Epithelial cell of proximal tubule (primary cell): ENCODE data around the gene MAP3K8. TPM values are rescaled to one million over a fixed set of nuclear protein-coding genes. Genes with fewer than 3 reads are reported as not detected.

ENCODE experiments used
- DNase-seq: peaks from one replicate; pipeline ENCODE4 v3.0.0-alpha.2; 2011; ENCODE audit warnings: low read depth
- H3K4me3 ChIP-seq: 2 replicates; pipeline ENCODE4 v1.5.1; 2011; ENCODE audit warnings: low read depth, mild to moderate bottlenecking, low read length
- total RNA-seq: library from RNA; depleted of rRNA; stranded (reverse); fragments of >200 nt; gene quantifications from 2 replicates; pipeline ENCODE4 v1.2.3, GENCODE V29; 2015
- TF ChIP-seq, protein P1 (sequence below): conservative IDR thresholded peaks from 2 replicates; pipeline ENCODE4 v1.5.1; 2012; ENCODE audit warnings: low read depth, mild to moderate bottlenecking, low read length

The MAP3K8 gene
- total RNA-seq, 1 donor from 2014 or later: 4.2 TPM

DNA sequence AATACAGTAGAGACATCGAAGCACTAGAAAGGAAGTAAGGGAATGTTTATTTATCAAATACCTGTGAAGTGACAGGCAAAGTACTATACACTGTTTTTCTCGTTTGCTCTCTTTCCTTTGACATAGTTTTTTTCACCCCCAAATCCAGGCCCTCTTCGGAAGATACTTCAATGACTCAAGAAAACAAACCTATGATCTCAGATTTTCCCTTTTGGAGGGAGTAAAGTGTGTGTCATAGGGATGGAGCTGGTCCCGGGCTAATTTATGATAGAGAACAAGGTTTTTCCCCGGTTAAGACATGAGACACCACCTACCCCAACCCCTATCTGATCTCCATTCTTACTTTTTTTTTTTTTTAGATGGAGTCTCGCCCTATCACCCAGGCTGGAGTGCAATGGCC, 61.7 kb downstream of the MAP3K8 start:
- H3K4me3 ChIP-seq: no peak overlapping the region
- TF ChIP-seq, protein P1, sequence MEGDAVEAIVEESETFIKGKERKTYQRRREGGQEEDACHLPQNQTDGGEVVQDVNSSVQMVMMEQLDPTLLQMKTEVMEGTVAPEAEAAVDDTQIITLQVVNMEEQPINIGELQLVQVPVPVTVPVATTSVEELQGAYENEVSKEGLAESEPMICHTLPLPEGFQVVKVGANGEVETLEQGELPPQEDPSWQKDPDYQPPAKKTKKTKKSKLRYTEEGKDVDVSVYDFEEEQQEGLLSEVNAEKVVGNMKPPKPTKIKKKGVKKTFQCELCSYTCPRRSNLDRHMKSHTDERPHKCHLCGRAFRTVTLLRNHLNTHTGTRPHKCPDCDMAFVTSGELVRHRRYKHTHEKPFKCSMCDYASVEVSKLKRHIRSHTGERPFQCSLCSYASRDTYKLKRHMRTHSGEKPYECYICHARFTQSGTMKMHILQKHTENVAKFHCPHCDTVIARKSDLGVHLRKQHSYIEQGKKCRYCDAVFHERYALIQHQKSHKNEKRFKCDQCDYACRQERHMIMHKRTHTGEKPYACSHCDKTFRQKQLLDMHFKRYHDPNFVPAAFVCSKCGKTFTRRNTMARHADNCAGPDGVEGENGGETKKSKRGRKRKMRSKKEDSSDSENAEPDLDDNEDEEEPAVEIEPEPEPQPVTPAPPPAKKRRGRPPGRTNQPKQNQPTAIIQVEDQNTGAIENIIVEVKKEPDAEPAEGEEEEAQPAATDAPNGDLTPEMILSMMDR: no peak
- DNase-seq: no peak

DNA sequence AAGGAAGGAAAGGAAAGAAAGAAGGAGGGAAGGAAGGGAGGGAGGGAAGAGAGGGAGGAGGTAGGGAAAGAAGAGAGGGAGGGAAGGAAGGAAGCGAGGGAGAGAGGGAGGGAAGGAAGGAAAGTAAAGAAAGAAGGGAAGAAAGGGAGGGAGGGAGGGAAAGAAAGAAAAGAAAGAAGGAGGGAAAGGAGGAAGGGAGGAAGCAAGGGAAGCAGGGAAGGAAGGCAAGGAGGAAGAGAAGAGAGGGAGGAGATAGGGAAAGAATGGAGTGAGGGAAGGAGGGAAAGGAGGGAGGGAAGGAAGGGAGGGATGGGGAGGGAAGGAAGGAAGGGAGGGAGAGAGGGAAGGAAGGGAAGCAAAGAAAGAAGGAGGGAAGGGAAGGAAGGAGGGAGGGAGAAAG, 65.8 kb downstream of the MAP3K8 start:
- no peak for DNase-seq

DNA sequence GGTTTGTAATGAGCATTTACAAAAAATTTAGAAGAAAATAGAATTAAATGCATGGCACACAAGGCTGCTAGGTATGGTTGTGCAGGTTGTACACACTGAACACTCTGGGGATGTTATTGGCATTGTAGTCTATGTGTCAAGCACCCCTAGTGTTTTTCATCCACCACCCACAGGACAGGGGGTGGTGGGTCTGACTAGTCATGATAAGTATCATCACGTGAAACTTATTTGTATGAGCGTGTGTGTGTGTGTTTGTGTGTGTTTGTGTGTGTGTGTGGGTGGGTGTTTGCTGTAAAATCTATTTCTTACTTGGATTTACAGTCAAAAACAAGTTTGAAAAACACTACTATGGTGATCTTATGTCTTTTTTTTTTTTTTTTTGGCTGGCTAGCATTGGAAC, 66.5 kb downstream of the MAP3K8 start:
- no peak overlapping the region for H3K4me3 ChIP-seq
- TF ChIP-seq, protein P1: no peak
- no peak for DNase-seq

More for the DNA sequence above, 65.8 kb downstream of the MAP3K8 start:
- no peak overlapping the region for H3K4me3 ChIP-seq
- TF ChIP-seq, protein P1: no peak

DNA sequence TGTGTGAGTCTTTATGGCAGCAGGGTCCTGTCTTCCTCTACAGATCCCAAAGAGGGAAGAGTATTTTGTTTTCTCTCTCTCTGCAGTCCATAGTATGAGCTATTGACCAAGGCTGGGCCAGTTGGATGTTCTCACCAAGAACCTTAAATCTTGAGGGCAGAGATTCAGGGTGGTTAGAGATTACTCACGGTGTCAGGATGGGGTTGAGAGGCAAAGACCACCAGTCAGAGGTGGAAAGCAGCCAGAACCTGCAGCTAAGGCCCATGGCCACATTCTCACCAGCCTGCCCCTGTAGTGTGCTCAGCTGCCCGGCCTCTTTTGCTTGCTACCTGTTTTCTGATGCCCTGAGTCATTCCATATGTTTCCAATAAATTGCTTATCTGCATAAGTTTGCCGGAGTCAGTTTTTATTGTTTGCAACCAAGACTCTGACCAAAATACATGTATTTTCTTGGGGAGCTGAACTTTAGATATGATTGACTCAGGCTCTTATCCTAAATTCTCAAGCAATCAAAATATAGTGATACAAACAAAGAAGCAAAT, 67.0 kb downstream of the MAP3K8 start:
- TF ChIP-seq, protein P1: no peak
- DNase-seq: no peak
- no peak overlapping the region for H3K4me3 ChIP-seq

DNA sequence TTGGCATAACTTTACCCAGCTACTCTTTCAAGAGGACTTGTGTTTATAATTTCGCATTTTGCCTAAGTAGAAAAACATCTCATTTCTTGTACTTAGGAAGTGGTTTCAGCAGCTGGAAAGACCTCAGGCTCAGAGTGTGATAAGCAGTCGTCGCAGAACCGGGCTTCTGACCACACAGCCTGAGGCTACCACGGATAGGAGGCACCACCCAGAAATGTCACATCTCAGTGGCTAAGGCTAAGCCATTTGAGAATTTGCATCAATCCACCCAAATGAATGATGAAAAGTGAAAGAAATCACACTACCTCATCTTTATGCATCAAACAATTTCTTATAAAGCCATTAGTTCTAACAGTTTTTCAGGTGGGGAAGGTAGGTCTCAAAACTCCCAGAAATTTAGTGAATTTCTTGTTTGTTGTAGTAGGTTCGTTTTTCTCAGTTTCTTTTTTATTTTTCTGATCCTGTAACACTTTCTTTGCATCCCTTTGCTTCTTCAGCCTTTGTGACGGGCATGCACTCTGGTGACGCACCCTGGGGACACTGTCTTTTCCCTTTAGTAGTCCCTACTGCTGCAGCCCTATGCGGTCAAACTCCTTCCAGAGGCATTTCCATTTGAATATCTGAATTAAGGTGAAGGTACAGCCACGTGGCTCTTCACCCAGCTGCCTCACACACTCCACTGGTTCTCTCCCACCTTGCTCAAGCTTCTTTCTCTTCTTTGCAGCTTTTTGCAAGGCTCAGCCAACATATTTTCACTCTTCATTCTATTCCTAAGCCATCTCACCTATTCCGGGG, 68.5 kb downstream of the MAP3K8 start:
- TF ChIP-seq, protein P1: no peak
- no peak overlapping the region for H3K4me3 ChIP-seq
- DNase-seq: no peak

DNA sequence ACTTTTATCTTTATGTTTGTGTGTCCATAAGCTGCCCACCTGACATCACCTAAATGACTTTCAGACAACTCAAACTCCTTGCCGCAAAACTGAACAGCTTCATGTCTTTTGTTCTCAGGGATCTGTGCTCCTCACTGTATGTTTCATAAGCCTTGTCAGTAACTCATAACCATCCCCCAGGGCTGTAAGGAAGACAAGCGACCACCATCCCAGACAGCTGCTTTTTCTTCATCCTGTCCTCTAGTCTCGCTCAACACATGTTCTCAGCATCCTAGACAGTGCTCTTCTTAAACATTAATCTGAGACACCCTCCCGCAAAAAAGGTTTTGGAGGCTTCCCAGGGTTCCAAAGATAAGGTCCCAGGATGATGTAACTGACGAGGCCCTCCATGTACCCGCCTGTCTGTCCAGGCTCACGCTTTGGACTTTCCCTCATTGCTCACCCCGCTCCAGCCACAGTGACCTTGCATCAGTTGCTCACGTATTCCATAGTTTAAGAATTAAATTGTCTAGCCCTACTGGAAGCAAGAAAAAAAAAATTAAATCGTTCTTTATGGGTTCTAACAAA, 69.8 kb downstream of the MAP3K8 start:
- no peak for DNase-seq
- TF ChIP-seq, protein P1: no peak
- no peak overlapping the region for H3K4me3 ChIP-seq
